Measurements from ENCODE around the gene ANGEL2.
"Not testable (repeated sequence)": the region's sequence is repeated elsewhere in the genome, so short reads cannot be mapped to it uniquely, and the experiment has no call there.

ANGEL2 gene

DNA sequence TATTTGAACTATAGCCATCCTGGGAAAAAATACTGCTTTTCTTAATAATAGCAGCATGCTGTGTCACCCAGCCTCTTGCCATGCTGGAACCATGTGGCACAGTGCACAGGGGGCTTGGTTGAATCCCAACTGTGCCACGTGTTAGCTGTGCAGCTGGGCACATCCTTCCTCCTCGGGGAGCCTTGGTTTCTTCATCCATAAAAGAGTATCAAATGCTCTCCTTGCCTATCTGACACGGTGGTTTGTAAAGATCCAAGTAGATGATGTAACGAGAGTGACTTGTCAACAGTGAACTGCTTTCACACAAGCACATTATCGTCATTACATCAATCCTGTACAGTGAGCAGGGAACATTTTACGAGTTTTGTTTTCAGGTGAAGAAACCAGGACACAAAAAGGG, 41.0 kb downstream of the ANGEL2 start:
- DNase-seq, result no peak

DNA sequence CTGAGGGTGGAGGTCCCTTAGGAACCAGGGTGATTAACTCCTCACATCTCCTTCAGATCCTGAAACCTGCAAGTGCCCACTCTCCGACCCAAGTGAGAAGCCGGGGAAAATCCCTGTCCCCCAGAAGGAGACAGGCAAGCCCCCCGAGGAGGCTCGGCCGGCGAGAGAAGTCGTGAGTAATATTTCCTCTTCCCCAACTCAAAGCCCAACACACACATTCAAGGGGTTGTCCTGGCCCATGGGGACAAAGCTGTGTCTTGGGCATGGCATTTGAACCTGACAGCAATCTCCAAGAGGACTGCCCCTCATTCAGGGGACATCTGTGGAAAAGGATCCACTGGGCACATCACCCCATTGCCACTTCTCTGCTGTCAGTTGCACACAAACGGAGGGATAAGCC, 41.8 kb downstream of the ANGEL2 start:
- no peak for DNase-seq

DNA sequence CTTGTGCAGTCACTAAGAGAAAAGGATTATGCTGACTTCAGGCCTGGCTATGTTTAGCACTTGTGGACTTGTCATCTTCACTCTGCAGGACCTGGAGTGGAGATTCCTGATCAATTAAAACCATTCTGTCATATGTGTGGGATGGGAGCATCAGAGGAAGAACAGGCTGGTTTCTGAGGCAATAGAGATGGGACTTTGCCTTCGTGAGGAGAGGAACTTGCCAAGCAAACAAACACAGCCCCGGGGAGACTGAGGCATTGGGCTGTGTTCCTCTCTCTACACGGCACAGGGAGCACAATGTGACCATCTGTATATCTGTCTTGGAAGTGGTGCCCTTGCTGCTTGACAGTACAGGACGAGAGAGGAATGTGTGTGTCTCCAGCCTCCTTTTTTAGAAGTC, 42.2 kb downstream of the ANGEL2 start:
- DNase-seq, result no peak

DNA sequence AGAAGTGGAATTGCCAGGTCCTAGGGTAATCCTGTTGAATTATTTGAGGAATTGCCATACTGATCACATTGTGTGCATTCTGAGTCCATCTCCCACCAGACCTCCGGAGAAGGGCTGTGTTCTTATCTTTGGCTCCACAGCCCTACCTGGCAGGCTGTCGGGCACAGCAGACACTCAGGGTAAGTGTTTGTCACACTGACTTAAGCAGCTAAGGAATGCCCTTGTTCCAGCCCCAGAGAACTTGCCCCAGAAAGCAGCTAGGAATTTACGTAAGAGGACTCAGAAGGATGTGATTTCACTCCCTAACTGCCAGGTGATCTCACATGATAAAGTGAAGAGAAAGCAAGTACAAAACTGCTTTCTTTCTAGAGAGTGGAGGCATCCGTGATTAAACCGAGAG, 44.4 kb downstream of the ANGEL2 start:
- no peak for DNase-seq

DNA sequence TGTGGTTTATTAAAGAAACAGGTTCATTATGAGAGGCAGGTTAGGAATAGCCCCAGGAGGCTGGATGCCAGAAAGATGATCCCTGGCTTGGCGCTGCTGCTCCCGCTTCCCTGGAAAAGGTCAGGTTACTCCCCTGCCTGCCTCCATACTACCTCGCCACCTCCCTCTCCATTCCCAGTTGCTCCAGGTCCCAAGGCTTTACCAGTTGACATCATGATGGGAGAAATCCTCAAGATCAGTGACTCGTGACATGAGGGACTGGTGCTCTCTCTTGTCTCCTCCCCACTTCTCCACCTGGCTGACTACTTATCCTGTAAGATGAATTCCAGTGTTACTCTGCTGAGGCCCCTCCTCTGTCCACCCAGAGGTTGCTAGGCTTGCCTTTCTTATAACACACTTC, 45.6 kb downstream of the ANGEL2 start:
- DNase-seq, result no peak

DNA sequence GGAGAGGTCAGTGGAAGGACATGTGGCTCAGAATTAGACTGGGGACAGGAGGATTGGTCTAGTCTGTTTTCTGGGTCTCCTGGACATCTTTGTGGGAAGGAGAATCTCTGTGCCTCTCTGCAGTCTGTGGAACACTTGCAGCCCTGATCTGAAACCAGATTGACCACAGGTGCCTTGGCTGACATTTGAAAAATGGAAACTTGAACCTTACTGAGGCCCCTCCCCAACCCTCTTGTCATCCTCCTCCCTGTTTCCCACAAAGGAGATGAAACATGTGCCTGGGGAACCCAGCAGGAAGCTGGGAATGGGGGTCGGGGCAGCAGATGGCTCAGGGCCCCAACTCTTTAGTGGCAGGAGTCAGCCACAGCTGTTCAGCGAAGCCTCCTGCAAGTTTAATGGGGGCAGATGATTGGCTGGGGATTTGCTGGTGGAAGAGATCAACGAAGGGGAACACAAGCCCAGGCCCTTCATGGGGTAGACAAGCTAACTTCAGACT, 47.3 kb downstream of the ANGEL2 start:
- DNase-seq, result no peak

DNA sequence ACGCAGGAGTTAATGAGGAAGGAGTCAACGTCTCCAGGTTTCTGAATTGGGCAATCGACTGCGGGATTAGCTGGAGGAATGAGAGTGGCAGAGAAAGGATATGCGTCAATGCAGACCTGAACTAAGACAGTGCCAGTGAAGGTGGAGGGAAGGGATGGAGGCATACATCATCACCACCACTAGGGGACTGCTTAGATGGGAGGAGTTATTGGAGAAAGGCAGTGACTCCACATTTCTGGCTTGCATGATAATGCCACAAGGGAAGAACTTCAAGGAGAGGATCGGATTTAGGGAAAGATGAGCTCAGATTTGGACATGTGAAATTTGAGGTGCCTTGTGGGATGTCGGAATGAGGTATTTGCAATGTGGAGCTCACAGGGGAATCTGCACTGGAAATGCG, 47.9 kb downstream of the ANGEL2 start:
- DNase-seq, result no peak

DNA sequence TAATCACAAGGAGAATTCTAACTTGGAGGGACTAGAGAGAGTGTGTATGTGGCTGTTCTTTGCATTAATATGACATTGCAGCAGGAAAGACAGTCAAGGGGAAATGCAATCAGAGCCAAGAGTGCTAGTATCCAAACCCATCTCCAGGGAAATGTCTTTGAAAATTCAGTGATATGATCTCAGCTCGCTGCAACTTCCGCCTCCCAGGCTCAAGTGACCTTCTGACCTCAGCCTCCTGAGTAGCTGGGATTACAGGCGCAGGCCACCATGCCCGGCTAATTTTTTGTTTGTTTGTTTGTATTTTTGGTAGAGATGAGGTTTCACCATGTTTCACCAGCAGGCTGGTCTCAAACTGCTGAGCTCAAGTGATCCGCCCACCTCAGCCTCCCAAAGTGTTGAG, 49.1 kb downstream of the ANGEL2 start:
- no peak for DNase-seq

DNA sequence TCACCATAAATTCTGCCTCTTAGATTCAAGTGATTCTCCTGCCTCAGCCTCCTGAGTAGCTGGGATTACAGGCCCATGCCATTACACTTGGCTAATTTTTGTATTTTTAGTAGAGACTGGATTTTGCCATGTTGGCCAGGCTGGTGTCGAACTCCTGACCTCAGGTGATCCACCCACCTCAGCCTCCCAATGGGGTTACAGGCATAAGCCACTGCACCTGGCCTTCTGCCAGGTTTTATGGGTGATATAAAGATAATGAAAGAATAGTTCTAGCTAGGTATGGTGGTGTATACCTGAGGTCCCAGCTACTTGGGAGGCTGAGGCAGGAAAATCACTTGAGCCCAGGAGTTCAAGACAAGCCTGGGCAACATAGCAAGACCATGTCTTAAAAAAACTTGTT, 50.7 kb downstream of the ANGEL2 start:
- not testable (repeated sequence) for DNase-seq

DNA sequence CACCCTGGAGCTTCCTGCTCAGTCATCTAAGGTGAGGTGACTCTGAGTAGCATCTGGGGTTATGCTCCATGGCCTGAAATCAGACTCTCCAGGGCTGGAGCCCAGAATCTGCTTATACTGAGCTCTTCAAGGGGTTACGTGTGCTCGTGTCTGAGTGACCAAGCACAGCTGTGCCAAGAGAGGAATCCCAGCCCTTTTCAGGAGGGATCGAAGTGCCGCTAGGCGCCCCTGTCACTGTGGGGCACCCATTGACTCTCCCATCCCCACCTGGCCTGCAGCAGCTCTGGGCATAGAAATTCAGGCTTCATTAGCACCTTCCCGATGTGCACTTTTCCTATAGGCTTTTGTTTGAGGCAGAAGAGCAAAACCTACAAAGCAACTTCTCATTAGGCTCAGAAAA, 51.6 kb downstream of the ANGEL2 start:
- DNase-seq, result no peak

DNA sequence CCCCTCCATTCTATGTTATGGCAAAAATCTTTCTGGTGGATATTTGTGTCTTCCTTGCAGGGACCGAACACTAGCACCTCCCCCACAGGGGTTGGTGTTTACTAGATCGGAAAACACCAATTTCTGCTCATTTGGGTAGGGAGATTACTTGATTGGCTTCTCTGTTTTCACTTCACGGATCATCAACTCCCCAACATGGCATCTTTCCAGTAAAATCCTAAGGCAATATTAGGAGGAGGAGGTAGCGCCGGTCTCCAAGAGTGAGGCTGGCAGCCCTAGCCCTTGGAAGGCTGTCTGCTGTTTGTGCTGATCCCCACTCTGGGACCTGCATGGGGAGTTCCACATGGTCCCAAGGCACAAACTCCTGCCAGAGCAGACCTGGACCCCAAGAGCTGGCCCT, 53.2 kb downstream of the ANGEL2 start:
- DNase-seq, result no peak

DNA sequence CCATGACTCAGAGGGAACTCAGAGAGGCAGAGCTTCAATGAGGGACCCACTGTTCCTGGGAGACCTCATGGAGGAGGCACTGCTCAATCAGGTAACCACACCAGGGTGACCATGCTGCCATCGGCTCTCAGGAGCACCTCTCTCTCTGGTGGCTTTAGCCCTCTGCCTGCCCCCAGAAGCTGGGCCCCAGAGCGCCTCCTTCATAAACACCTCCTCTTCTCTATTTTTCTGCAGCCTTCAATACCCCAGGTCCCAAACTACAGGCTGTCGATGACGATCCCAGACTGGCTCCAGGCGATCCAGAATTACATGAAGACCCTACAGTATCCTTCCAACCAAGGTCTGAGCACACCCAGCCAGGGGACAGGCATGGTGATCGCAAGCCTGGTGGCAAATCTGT, 54.7 kb downstream of the ANGEL2 start:
- DNase-seq, result no peak

DNA sequence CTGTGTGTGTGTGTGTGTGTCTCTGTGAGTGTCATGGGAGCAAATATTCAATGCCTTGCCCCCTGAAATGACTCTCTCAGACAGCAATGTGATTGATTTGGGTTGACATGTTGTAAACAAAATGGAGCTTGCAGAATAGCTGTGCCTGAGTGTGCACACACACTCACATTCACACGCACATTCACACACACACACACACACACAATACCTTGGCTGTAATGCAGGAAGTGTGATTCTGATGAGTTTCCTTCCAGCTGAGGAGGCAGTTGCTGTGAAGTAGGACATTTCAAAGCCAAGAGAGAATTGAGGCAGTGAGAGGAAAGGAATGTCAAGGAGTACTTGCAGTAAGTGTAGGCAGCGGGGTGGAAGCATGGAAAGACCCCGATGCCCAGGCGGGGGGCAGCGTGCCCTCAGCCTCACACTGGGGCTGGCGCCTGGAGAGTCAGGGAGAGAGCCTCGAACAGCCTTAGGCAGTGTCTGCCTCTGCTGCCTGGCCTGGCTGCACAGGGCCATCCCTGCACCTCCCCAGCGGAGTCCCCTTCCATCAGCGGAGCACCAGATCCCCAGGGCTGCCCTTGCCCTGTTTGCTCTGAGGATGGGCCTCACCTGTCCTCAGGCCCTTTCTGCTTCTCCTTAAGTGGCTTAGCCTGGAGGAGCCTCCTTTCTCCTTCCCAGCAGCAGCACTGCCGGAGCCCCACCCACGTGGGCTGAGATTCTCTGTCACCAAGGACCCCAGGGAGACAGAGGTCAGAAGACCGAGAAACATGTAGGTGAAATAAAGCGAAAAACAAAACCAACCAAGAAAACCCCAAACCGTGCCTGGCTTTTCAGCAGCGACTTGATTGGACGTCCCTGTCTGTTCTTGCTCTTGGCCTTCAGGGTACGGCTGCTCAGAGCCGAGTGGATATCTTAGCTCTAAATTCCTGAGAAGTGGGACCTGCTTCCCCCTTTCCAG, 56.1 kb downstream of the ANGEL2 start:
- DNase-seq, result no peak

DNA sequence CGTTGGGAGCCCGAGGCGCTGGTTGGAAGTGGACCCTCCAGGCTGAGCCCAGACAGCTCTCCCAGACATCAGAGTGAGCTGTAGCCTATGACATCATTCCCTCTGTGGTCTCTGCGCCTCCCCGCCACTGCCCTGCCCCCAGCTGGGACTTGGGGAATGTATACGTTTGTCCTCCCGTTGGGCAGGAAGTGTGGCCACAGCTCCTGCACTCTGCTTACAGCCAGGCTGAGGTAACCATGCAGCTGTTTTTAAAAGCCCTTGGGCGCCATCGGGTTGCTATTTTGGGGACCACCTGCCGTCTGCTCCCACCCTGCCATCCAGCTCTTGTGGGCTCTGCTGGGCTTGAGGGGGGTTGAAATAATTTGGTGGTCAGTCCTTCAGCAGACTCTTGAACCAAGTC, 57.5 kb downstream of the ANGEL2 start:
- no peak for DNase-seq

DNA sequence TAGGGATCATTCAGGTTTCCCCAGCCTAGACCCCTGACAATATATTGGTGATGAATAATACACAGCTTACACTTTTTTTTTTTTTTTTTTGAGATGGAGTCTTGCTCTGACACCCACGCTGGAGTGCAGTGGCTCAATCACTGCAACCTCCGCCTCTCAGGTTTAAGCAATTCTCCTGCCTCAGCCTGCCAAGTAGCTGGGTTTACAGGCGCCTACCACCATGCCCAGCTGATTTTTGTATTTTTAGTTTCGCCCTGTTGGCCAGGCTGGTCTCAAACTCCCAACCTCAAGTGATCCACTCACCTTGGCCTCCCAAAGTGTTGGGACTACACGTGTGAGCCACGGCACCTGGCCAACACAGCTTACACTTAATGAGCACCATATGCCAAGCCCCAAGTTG, 58.1 kb downstream of the ANGEL2 start:
- DNase-seq, result no peak

DNA sequence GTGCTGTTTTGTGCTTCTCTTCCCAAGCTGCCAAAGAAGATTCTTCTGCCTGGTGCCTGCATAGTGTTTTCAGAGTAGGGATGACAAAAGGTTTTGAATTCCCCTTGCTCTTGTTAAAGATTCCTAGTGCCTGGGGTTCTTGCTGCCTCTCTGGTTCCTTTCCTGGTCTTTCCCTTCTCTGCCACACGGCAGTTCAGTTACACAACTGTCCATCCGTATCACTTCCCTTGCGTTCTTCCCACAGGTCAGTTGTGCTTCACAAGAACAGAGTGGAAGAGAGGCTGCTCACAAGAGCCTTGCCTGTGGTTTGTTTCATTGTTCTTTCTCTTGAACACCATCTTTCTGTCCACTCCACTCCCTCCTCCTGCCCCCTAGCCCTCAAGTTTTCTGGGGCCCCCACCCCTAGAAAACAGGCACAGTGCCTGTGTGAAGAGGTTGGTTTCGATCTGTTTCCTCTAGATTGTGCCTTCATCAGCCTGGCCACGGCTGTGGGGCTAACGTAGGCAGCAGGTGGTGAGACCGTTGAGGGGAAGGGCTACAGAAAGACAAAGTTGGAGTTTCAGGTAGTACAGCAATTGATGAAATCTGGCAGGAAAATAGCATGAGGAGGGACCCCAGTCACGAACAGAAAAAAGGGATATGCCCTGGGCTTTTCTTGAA, 59.6 kb downstream of the ANGEL2 start:
- no peak for DNase-seq

DNA sequence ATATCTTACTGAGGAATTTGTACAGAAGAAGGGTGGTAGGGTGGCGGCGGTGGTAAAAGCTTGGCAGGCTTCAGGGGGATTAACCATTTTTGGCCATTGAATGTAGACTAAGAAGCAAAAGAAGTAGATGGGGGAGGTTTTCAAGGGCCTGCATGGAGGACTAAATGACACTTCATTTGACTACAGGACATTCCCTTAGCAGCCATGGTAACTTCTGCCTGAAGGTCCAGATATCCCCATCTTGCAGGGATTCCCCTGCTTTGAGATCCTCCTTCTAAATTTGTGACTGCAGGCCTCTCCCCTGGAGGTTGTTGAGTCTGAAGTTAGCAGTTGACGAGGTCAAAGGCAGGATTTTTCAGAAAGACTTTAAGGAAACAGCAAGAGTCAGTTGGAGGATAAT, 60.6 kb downstream of the ANGEL2 start:
- no peak for DNase-seq

DNA sequence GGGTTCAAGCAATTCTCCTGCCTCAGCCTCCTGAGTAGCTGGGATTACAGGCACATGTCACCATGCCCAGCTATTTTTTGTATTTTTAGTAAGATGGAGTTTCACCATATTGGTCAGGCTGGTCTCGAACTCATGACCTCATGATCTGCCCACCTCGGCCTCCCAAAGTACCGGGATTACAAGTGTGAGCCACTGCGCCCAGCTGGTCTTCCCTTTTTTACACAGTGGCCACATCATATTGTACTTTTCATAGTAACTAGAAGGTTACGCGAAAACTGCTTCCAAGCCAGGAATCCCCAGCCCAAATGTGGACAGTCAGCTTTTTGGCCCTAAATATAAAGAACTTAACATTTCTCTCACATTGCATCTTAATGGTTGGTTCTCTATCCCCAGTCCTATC, 61.2 kb downstream of the ANGEL2 start:
- no peak for DNase-seq

DNA sequence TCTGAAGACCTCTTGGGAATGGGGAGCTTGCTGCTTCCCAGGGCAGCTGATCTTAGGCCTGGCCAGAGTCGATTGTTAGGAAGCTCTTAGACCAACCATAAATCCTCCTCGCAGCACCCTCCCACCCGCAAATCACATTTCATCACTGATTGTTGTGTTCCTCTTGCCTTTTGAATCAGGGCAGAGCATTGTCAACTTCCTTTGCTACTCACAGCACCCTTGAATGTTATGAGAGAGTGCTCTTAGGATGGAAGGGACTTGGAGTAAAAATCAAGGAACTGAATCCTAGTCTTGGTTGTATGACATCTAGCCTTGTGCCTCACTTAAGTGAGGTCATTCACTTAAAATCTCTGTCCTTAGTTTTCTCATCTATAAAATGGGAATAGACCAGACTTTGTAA, 62.3 kb downstream of the ANGEL2 start:
- DNase-seq, result no peak

DNA sequence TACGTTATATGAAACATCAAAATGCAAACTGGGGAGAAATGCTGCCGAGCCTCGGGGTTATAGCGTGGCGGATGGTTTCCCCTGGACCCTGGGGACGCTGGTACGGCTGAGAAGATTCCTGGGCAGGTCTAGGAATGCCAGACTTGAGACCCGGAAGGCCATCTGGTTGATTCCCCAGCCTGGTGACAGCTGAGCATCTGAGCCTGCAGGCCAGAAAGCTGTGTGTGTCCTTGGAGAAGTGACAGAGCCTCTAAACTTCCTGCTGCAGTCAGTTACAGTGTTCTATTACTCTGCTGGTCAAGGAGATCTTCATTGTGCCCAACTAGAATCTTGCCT, 63.1 kb downstream of the ANGEL2 start:
- DNase-seq, result no peak

DNA sequence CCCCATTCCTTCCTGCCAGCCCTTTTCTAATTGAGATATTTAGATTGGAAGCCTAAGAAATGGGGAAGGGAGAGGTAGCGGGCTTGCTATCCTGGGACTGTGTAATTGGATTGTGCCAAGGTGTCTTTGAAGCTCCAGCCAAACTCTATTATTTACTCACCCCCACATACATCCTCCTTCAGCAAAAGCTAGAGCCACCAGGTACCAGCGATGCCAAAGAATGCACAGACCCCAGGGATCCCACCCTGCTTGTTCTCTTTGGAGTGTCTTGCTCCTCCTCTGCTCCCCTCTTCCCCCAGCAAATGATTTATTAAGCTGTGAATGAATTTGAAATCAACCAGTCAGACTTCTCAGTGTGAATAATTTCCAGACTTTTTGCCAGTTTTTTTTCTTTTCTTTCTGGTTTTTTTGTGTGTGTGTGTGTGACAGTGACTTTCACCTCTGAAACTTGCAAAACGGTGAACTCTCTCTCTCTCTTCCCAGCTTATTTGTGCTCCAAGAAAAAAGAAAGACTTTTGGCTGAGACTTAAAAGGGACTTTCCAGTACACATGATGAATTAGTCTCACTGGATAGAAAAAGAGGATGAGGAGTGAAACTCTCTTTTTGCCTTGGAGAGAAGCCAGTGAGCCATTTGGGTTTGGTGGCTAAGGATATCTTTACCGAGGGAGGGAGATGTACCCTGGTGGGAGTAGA, 63.6 kb downstream of the ANGEL2 start:
- no peak for DNase-seq

DNA sequence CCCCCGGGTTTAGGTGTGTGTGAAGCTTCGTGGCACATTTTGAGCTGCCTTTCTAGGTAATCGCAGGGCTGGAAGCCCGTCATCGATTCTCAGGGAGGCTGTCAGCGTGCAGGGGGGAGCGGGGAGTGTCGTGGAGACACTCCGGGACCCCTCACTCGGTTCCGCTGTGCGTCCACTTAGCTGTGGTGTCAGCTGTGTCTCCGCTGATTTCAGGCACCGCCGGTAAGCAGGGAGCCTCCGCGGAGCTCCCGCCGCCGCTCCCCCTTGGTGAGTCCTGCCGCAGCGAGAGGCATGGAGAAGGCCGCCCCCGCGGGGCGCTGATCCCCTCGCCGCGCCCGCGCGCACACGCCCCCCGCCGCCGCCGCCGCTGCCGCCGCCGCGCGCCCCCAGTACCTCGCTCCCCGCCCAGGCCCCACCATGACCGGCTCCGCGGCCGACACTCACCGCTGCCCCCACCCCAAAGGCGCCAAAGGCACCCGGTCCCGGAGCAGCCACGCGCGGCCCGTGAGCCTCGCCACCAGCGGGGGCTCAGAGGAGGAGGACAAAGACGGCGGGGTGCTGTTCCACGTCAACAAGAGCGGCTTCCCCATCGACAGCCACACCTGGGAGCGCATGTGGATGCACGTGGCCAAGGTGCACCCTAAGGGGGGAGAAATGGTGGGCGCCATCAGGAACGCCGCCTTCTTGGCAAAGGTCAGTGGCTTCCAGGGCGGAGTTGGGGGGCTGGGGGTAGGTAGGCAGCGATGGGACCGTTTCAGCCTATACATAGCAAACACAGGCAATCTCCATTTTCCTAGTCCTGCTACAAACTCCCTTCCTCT, 64.3 kb downstream of the ANGEL2 start:
- DNase-seq, result no peak
